Stromal cell of bone marrow (primary cell): Measurements from ENCODE around the gene ANKRD37.
A peak's percentile ranks its signal among the peaks of the same experiment; 100 is the strongest.

Source experiments
- DNase-seq: peaks from one replicate; pipeline ENCODE4 v3.0.0-alpha.2; 2012; ENCODE audit warnings: low read depth

ANKRD37 gene

DNA sequence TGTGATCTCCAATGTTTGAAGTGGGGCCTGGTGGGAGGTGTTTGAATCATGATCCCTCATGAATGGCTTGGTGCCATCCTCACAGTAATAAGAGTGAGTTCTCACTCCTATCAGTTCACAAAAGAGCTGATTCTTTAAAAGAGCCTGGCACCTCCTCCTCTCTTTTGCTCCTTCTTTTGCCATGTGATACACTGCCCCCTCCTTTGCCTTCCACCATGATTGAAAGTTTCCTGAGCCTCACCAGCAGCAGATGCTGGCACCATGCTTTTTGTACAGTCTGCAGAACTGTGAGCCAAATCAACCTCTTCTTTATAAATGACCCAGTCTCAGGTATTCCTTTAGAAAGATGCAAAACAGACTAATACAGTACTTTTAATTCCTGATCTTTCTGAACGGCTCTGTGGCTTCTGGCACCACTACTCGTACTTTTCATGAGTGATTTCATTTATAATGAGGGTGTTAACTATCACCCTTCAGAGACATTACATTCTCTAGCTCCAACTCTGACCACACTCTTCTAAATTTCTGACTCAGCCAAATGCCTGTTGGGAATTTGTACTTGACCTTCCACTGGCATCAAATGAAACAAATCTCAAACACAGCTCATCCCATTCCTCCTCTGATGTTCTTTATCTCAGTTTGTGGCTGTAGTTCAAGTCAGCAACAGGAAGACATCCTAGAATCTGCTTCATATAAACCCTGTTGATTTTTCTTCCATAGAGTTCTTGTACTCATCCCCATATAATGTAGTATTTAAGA is 24.9 kb downstream of the ANKRD37 start:
- peak; percentile 51 for DNase-seq

DNA sequence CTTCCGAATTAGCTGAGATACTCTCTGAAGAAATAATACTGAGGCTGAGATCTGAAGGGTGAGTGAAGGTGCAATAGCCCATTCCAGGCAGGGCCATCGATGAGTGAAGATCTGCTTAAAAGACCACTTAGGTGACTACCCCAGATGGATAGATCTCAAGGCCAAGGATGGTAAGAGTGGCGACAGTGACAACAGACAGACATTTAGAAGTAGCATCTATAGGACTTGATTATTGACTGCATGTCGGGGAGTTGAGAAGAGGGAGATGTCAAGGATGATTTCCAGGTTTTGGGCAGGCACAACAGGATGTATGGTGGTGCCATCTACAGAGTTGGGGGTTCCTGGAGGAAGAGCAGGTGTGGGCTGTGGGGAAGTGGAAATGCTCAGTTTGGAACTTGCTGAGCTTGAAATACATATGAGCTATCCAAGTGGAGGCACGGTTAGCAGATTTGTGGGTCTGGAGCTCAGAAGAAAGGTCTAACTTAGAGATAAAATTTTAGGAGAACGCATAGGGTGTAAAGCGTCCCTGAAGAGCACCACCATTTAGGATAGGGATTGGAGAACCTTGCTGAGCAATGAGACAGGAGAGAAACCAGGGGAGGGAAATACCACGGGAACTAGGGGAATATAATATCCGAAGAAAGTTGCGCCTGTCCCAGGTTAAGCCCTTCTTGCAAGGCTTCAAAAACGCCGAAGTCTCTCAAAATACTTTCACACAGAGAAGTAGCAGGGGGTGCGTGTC is 28.4 kb downstream of the ANKRD37 start:
- peak; percentile 27 for DNase-seq

- peak; percentile 70 for DNase-seq
Measured at GRCh38 chr4:185425647-185426352, 29.2 kb downstream of the ANKRD37 start, which contains the start of gene UFSP2. TSS of gene UFSP2 (minus strand) at chr4:185425964. CDS start at chr4:185425868, 96 bp downstream.

GRCh38 chr4:185426960-185427688 is 30.5 kb downstream of the ANKRD37 start:
- DNase-seq: no peak

GRCh38 chr4:185429660-185430059 is 33.0 kb downstream of the ANKRD37 start:
- no peak for DNase-seq

DNA sequence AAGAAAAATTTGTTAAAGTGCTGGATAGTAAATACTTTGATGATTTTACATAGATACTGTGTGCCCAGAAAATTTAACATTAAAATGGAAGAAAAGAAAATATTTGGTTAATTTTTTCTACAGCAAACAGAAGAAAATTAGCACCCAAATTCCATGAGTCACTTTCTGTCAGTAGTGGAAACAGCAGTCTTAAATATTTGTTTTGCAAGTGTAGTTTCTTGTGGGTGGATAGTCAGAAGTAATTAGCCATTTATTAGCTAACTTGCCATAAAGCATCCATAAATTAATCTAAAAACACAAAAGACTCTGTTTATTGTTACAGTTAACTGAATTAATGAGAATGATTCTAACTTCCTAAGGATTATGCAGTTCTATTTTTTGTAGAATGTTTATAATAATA is 38.8 kb downstream of the ANKRD37 start:
- no peak for DNase-seq

GRCh38 chr4:185437809-185438208 is 41.2 kb downstream of the ANKRD37 start:
- DNase-seq: no peak

DNA sequence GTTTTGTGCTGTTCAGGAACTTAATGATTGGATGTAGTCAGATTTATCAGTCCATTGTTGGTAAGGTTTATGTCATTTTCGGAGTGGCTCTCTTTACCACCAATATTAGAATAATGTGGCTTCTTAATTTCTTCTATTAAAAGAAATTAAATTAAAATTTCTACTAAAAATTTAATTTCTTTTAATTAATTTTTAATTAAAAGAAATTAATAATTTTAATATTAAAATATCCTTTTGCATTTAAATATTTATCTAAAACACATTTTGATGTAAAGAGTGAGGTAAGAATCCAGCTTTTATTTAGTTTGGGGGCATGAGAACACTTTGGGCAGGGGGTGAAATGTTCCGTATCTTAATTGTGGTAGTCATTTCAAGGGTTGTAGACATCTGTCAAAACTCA is 44.8 kb downstream of the ANKRD37 start:
- DNase-seq: no peak

DNA sequence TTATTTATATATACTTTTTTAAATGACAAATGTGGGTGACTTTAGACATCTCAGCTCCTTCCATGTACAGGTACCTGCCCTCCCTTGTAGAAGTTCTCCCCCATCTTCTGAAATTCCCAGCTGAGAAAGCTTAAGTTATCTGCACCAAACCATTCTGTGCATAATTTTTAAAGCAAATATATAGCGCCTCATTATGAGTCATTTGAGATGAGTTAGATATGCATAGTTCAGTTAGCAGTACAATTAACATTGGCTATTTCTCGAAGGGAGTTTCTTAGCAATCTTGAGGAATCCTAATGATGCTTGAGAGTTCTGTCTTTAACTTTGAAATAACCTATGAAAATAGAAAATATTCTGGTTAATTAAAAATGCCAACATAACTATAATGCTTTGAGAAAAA is 48.6 kb downstream of the ANKRD37 start:
- no peak for DNase-seq
